HG03108 (cell line): ENCODE measurements around the gene MGA.

Experiments
- ATAC-seq: cut with Tn5 transposase; IDR thresholded peaks from one replicate; pipeline ENCODE4 v1.9.1; 2021; ENCODE audit warnings: moderate library complexity; ENCODE audit not compliant: unreplicated experiment

Gene MGA

DNA sequence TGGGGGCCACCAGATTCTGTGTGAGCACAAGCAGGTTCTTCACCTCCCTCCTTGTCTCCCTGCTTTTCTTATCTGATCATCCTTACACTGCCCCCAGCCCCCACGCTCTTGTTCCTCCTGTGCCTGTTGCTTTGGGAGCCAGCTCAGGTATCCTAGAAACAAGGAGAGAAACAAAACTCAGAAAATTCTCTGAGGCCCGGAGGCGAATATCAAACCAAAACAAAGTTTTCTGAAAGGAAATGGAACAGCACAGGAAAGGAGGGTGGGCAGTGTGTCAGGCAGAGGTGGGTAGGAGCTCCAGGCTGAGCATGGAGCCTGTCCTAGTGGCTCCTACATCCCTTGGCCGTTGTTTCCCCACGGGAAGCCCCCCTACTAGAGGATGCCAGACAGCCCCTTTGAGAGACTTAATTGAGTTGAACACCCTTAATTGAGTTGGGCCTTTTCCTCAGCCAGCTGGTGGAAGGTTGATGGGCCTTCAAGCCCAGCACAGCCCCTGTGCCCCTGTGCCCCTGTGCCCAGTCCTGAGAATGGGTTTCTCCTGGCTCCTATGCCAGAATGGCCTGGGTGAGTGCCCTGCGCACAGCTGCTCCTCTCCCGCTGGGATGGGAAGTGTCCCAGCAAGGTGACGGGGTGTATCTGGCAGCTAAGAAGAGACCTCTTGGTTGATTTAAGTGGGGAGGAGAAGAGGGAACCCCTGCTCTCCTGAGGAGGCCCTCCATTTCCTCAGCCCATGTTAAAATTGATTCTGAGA lies 144.9 kb downstream of the MGA start:
- no peak for ATAC-seq

DNA sequence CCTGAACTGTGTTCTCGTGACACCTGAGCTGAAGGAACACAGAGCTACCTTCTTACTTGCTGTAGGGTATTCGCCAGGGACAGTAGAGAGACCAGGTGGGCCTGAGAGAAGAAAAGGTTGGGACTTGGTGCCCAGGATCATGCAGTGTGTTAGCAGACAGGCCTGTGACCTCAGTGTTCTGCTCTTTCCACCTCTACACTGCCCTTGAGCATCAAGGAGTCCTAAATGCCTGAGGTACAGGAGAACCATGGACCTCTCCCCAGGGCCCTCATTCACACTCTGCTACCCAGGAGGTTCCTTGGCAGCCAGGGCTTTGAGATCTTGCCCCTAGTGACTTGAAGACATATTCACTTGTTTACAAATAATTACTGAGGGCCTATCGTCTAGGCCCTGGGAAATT lies 145.5 kb downstream of the MGA start:
- ATAC-seq, result no peak

DNA sequence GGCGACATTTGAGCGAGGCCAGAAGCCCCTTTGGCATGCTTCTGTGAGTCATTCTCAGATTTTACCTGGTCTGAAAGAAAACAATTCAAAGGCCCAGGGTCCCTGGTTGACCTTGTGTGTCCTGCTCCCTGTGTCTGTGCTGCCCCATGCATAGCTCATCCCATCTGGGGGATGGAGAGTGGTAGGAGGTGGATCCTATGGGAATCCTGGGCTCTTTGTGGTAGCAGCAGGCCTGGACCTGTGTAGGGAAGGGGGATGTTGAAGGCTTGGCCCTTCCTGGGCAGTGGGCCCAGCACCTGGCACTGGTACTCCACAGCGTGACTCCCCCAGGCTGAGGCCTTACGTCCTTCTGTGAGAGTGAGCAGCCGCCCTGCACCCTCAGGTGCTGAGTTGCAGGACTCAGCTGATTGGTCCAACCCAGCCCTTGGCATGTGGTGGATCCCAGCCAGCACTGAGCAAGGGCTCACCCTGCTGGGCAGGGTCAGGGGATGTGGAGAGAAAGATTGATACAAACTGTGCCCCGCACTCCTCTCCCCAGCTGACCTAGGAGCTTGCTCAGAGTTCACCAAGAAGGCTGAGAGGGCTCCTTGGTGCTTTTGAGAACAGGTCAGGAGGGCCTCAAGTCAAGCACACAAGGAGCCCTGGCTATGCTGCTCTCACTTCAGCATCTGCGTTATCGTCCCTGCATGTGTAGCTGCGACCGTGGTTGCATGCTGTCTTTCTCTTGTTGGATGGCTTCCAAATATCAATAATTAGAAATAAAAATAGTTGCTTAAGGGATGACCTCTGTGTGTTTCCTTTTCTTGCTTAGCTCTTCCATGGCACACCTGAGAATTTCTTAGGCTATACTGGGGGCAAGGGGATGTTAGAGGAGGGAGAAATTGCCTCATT lies 146.3 kb downstream of the MGA start:
- ATAC-seq, result no peak

DNA sequence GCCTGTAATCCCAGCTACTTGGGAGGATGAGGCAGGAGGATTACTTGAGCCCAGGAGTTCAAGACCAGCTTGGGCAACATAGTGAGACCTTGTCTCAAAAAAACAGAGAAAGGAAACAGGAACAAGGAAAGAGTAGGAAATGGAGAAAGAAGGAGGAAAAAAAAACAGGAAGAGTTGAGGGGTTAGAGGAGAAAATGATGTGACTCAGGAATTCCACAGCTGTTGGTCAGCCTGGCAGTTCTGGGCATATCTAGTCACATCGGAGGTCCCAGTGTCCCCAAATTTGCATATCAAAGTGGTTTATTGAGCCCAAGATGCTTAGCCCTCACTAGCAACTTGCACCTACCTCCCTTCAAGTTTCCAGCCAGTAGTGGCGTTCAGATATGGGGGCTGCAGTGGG lies 148.9 kb downstream of the MGA start:
- no peak for ATAC-seq

GRCh38 chr15:41809526-41810220 lies 149.5 kb downstream of the MGA start:
- ATAC-seq, result no peak

- no peak for ATAC-seq
Observed at GRCh38 chr15:41810651-41811431, 150.6 kb downstream of the MGA start.

- ATAC-seq, result peak; percentile 66
Observed at GRCh38 chr15:41811432-41812195, 151.4 kb downstream of the MGA start.

GRCh38 chr15:41812820-41813375 lies 152.7 kb downstream of the MGA start:
- ATAC-seq, result no peak

DNA sequence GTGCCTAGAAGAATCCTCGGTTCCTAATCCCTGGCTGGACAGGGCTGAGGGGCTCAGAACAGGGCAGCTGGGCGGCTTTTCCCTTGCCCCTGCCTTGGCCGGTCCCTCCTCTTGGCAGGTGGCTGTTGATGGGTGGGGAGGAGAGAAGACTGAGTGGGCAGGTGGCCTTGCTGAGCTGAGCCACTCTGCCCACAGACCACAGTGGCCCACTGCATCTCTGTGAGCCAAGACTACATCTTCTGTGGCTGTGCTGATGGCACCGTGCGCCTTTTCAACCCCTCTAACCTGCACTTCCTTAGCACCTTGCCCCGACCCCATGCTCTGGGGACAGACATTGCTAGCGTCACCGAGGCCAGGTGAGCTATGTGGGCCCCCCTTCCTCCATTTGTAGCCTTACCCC lies 153.2 kb downstream of the MGA start:
- no peak for ATAC-seq

GRCh38 chr15:41814534-41814933 lies 154.3 kb downstream of the MGA start:
- ATAC-seq, result no peak

DNA sequence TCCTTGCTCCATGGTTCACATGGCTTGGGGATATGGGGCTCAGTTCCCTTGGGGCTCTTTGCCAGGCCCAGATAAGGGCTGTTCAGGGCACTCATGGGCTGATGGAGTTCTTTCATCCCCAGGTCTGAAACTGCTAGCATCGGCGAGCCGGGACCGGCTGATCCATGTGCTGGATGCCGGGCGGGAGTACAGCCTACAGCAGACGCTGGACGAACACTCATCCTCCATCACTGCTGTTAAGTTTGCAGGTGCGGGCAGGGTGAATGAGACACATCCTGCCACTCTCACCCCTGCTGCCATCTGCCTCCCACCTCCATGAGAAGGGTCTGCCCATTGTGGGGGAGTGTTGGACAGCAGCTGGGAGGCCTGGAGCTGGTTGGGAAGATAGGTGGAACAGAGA lies 156.6 kb downstream of the MGA start:
- ATAC-seq, result no peak

DNA sequence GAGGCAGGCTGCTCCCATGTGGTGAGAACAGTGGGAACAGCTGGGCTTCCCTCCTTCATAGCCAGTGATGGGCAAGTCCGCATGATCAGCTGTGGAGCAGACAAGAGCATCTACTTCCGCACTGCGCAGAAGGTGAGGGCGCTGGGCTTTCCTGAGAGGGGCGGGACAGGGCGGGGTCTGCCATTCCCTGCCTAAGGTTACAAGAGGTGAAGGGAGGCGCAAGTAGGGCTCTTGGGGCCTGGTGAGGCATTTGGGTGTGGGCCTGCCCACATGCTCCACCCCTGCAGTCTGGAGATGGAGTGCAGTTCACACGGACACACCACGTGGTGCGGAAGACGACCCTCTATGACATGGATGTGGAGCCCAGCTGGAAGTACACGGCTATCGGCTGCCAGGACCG lies 157.1 kb downstream of the MGA start:
- no peak for ATAC-seq

- ATAC-seq, result no peak
Observed at GRCh38 chr15:41817781-41818180, 157.6 kb downstream of the MGA start.

DNA sequence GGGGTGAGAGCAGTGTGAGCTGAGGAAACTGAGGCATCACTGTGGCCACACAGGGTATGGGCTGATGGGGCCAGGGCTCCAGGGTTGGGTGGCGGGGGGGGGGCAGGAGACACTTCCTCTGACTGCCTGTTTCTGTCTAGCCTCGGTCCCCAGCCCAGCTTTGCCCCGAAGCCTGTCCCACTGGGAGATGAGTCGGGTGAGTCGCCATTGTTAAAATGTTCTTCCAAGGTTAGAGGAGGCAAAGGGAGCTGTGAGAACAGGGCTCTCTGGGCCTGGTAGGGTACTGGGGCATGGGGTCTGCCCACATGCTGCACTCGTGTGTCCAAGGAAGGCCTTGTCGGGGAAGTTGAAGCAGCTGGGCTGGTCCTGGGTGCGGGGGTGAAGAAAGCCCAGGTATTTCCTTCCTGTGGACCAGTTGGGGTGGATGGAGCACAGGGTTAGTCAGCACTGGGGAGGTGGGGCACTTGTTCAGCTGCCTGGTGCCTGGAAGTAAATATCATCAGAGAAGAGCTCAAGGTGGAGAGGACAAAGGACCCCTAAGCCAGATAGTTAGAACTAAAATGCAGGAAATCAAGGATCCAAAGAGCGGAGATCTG lies 159.3 kb downstream of the MGA start:
- no peak for ATAC-seq

DNA sequence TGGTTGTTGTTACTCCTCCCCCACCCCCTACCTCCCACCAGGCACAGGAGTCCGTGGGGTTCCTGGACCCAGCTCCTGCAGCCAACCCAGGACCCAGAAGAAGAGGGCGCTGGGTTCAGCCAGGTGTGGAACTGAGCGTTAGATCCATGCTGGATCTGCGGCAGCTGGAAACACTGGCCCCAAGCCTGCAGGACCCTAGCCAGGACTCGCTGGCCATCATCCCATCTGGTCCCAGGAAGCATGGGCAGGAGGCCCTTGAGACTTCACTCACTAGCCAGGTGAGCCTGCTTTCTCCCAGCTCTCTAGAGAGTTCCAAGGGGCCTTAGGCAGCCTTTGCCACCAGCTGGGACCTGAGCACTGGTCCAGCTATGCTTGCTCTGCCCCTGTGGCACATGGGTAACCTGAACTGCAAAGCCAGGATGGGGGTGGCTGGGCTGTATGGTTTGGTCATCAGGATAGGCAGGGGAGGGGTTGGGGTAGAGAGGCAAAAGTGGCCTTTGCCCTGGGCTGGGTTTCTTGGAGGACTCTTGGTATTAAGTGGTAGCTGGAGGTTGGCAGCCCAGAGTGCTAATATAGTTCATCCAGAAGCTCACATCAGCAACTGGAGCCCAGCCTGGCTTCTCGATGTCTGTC lies 160.7 kb downstream of the MGA start:
- no peak for ATAC-seq

GRCh38 chr15:41821831-41822230 lies 161.6 kb downstream of the MGA start:
- ATAC-seq, result no peak

DNA sequence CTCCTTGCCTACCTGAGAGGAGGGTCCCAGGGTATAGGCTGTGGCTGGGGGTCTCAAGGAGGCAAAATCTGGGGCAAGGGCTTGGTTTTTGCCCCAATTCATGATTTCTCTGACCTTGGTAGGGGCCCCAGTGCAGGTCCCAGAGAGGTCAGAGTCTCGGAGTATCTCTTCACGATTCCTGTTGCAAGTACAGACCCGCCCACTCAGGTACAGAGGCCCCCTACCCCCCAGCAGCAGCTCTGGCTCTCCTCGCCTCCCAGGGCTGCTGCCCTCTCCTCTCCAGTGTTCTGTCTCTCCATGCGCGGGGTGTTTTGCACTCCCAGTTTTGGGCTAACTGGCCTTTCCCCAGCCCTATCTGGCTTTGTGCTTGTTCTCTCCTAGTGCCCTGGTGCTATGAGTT lies 162.3 kb downstream of the MGA start:
- ATAC-seq, result no peak
